Smooth muscle cell of the brain vasculature (primary cell): Measurements from ENCODE around the gene LRP11.
"Not testable (repeated sequence)": the region's sequence is repeated elsewhere in the genome, so short reads cannot be mapped to it uniquely, and the experiment has no call there.

Experiments
- DNase-seq: peaks from one replicate; pipeline ENCODE4 v3.0.0-alpha.2; 2012; ENCODE audit warnings: low read depth, low spot score

LRP11 gene, protein sequence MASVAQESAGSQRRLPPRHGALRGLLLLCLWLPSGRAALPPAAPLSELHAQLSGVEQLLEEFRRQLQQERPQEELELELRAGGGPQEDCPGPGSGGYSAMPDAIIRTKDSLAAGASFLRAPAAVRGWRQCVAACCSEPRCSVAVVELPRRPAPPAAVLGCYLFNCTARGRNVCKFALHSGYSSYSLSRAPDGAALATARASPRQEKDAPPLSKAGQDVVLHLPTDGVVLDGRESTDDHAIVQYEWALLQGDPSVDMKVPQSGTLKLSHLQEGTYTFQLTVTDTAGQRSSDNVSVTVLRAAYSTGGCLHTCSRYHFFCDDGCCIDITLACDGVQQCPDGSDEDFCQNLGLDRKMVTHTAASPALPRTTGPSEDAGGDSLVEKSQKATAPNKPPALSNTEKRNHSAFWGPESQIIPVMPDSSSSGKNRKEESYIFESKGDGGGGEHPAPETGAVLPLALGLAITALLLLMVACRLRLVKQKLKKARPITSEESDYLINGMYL

DNA sequence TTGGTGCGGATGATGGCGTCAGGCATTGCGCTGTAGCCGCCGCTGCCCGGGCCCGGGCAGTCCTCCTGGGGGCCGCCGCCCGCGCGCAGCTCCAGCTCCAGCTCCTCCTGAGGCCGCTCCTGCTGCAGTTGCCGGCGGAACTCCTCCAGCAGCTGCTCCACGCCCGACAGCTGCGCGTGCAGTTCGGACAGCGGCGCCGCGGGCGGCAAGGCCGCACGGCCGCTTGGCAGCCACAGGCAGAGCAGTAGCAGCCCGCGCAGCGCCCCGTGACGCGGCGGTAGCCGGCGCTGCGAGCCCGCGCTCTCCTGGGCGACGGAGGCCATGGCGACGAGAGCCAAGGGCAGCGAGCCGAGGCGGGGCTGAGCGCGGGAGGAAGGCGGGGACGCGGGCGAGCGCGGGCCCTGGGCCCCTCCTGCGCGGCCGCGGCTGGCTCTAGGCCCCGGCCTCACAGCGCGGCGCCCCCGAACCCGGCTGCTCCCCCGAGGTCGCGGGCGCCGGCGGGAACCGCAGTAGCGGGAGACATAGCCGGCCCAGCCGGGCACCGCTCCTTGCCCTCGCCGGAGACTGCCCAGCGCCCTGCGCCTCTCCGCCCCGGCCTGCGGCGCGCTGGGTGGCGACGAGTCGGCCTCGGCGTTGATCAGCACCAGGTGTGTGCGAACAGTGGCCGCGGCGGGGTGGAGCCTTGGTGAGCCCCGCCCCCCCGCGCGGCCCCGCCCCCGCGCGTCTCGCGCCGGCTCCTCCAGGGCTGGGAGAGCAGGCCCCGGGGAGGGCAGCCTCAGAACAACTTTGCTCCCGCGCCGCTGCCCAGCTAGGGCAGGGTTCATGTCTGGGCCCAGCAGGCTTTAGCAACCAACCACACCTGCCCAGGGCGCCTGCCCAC, at the start of gene LRP11:
Gene LRP11 (minus strand): TSS at position 662 of the 880 bp plus-strand sequence. CDS start 339 bp downstream, at position 323.
- DNase-seq: no peak

DNA sequence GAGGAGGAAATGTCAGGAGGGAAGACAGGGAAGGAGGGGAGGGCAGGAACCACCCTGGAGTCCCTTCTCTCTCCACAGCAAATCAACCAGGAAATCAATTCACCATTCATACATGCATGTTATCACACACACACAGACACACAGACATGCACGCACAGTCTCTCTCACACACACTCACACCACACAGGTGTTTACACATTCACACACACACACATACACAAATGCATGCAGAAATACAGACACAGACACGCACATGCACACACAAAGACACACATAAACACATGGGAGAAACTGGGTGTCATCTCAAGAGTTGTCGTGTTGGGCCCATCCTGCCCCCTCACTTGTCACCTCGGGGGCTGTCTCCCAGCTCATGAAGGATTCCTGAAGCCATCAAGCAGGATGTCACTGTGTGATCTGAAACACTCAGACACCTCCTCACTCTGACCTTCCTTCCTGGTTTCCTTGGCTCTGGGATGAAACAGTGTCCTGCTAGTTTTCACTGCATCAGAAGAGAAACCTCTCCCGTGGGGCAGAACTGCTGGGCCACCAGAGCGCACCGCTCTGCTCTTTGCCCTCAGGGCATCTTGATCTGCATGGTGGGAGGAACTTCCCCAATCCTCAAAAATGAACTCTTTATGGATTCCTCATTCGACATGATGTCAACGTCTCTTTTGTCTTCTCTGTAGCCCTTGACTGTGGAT, 49.5 kb upstream of the LRP11 start:
- DNase-seq: no peak

DNA sequence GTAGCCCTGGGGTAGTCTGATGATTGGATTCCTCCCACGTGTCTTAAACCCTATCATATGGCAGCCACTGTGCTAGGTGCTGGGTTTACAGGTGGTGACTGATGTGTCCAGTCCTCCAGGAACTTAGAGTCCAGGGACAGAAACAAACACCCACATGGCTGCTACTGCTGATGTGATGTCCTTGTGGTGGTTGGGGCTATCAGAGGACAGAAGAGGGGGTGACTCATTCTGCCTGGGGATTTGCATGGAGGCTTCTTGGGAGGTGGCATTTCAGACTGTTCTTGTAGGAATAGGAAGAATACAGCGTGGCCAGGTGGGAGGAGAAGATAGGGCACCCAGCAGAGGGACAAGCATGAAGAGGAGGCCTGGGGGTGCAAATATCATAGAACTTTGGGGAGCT, 48.9 kb upstream of the LRP11 start:
- DNase-seq: no peak

DNA sequence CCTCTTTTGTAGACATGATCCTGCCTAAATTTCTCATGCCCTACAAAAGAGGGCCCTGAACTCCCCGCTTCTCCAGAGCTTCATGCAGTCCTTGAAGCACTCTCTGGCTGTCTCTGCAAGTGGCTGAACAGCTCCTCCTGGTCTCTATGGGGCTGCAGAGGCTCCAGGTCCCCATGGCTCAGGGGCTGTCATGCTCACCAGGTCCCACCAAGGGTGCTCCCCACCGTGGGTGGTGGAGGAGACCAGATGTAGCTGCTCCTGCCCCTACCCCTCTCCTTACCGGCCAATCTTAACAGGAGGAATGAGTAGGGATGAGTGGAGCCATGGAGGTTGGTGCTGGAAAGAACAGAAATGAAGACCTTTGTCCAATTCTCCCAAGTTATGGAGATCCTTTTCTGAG, 48.5 kb upstream of the LRP11 start:
- DNase-seq: not testable (repeated sequence)

DNA sequence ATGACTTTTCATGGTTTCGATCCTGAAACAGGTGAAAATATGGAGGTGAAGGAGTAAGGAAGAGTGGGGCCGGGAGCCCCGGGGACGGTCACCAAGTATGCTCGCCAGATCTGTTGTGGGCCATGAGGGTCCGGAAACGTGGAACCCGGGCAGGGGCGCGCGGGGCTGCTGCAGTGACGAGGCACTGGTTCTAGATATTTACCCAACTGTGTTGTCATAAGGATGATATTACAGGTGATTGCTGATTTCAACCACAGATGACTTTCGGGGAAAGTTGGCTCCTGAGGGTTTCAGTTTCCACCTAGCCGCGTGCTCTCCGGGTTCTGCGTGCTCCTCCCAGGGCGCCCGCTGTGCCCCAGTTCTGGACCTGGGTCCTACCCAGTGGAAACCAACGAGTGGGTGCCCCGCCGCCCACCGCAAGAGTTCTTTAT, 46.6 kb upstream of the LRP11 start:
- DNase-seq: no peak

DNA sequence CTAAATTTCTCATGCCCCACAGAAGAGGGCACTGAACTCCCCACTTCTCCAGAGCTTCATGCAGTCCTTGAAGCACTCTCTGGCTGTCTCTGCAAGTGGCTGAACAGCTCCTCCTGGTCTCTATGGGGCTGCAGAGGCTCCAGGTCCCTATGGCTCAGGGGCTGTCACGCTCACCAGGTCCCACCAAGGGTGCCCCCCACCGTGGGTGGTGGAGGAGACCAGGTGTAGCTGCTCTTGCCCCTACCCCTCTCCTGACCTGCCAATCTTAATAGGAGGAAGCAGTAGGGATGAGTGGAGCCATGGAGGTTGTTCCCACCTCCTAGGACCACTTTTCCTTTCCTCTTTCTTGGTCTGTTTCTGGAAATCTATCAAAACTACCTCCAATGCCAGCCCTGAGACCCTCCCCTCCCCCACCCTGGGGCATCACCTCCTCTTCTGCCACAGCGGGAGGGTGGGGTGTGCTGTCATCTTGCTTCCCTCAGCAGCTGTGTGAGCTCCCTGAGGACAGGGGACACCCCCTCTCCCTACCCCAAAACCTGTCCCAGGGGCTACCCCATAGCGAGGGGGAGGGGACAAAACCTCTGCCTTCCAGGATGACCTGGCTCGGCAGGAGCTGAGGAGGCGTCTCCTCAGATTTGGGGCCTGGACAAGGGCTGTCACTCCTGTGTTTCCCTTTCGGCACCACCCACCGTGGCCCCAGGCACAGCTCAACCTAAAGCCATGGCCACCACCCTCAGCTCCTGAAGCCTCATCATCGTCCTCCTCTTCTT, 45.7 kb upstream of the LRP11 start:
- no peak for DNase-seq

DNA sequence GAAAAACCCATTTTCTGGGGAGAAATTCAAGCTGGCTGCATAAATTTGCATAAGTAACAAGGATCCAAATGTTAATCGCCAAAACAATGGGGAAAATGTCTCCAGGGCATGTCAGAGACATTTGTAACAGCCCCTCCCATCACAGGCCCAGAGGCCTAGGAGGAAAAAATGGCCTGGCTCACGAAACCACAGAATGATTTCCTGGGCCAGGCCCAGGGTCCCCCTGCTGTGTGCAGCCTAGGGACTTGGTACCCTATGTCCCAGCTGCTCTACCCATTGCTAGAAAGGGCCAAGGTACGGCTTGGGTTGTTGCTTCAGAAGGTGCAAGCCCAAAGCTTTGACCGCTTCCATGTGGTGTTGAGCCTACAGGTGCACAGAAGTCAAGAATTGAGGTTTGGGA, 44.3 kb upstream of the LRP11 start:
- not testable (repeated sequence) for DNase-seq

DNA sequence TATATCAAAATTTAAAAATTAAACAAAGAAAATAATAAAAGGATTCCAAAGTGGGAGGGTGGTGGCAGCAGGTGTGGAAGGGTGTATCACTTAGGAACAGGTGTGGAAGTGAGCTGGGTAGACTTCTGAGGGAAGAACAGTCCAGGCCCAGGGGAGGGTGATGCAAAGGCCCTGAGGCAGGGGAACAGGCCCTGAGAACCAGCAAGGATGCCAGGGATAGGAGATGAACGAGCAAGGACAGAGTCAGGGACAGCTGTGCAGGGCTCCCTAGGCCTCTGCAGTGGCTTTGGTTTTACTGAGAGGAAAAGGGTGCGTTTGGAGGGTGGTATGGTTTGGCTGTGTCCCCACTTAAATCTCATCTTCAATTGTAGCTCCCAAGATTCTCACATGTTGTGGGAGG, 43.2 kb upstream of the LRP11 start:
- DNase-seq: no peak

DNA sequence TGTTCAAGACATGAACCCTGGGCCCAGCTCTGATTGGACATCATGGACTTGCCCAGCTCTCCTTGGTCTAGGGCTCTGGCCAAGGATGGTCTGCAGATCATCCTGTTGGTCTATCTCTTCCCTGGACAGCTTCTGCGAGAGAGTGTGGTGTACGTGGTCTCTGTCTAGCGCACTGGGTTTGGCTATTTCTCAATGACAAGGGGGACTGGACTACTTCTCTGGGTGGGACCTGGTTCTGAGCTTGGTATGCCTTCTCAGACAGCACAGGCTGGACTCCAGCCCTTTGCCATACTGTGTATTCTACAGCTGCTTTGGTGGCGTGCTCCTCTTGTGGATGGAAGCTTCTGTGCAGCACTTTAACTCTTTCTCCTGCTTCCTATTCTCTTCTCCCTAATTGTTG, 42.2 kb upstream of the LRP11 start:
- DNase-seq: no peak

DNA sequence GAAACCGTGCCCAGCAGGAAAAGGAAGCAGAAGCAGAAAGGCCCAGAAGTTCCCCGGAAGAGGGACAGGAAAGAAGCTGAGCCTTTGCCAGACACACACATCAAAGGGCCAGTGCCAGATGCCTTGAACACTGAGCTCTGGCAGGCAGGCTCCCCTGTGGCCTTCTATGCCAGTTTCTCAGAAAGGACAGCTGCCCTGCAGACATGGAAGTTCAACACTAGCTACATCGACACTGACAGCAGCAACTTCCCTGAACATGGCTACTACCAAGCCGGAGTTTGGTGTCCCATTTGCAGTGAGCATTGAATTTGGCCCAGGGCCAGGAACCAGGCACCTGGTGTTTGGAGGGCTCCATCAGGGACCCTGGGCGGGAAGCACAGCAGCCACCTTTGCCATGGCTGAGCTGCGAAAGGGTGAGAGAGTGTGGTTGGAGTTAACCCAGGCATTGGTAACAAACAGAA, 41.8 kb upstream of the LRP11 start:
- DNase-seq: no peak

DNA sequence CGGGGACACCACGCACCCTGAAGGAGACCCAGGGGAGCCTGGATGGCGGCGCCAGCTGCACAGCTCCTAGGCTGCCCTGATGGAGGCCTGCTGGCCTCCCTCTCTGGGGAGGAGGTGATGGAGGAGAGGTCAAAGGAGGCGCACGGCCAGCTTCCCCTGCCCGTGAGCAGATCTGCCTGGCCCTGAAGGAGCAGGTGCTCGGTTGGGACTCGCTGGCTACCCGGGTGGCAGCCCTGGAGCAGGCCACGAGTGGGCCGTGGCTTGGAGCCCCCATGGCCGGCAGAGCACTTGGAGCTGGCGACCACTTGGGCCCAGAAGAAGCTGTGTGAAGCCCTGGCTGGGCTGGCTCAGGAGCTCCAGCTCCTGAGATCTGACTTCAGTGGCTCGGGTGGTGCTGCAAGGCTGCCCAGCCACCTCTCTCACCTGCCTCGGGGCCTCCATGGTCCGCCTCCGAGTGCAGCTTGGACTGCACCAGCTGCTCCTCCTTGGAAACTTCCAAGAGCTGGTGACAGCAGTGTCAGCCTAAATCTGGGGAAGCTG, 41.3 kb upstream of the LRP11 start:
- no peak for DNase-seq

DNA sequence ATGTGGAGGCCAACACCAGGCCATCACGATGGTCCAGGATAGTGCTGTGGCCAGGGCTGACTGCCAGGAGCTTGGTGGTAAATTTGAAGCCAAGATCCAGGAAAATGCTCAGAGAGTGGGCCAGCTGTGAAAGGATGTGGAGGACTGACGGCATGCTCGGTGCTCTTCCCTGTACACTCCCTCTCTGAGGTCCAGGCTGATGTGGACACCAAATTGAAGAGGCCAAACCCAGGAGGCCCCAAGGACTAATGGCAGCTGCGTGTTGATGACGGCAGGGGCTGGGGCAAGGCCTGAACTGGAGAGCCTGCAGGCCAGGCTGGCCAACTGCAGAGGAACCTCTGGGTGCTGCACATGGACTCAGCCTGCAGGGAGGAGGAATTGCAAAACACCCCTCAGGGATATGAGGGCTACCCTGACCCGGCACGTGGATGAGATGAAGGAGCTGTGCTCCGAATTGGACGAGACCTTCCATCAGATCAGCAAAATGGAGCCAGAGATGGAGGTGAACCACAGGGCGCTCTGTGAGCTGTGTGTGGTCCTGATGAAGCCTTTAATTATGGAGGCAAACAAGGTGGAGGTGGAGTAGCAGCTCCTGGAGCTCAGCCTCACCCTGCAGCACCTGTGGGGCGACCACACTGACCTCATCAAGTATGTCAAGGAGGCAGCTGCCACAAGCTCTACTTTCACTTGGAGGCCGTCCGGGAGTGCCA, 40.7 kb upstream of the LRP11 start:
- DNase-seq: no peak

DNA sequence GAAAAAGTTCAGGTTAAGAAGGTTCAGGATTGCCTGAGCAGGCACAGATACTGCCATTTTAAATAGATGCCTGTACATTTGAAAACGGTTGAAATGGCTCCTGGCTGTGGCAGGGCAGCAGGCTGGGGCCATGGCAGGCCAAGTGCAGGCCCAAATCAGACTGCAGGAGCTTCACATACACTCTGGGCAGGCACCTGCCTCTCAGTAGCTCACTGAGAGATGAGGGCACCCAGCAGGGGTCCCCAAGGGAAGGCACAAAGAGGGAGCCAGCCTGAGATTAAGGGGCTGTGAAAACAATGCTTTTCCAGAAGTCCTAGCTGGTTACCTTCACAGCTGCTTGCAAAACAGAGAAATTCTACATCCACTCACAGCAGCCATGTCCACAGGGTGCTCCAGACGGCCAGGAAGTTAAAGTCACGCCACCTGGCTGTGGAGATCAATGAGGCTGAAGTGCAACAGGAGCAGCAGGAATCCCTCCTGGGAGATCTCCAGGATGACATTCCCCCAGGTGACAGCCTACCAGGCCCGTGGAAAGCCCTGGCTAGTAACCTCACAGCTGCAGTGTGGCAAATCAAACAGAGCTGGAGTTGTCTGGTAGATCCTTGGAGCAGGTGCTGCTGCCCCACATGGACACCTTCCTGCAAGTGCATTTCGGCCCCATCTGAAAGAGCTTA, 39.9 kb upstream of the LRP11 start:
- DNase-seq: no peak

DNA sequence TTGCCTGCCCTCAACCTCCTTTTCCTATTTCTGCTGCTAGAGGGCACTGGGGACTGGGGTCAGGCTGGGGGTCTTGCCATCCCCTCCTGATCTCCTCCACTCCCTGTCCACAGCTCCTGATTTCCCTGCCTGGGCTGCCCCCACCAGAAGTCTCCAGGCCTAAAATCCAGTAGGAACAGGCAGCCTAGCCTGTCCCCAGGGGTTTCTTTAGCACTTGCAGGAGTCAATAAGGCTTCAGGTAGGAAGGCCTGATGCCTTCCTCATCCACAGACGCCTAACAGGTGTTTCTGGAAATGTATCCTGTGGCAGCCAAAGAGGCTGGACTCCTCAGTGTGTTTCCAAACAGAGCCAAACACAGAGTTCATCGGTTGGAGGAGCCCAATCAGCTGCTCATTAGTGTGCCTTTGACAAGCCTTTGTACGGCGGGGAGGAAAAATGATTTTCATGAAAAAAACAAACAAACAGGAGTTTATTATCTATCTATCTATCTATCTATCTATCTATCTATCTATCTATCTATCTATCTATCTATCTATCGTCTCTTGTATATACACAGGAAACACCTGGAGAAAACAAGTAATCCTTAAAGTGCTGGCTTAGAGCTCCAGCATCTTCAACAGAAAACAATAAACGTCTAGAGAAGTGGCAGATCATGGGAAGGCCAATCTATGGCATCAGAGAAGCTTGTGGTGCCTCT, 37.4 kb upstream of the LRP11 start:
- no peak for DNase-seq

DNA sequence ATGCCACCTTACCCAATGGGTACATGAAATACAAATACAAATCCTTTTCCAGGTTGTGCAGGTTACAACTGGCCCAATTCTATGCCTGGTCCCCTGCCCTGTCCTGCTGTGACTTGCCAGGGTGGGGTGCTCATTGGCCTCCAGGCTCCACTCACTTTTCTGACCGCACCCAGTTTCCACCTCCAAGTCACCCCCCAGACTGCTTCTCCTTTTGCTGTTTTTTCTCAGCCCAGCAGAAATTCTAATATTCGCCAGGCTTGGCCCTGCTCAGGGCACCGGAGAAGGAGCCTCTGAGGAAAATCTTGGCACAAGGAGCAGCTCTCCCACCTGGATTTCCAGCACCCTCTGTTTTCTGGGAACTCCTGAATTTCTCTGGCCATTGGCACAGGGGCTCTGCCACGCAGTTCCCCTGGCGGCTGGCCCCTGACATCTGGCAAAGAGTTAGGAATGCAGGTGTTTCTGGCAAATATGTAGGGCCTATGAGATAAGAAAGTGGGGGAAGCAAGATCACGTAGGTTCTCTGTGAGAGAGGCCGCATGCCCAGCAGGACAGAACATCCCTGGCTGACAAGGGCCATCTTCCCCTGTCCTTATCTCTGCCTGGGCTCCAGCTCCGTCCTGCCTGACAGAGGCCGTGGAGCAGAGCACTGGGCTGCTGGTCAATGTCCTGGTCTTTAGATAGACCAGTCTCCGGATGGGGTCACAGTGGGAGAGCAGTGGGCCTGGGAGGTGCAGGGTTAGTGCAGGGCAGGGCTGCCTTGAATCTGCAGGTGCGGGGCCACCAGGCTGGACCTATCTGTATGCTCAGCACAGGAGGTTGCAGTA, 36.7 kb upstream of the LRP11 start:
- no peak for DNase-seq

DNA sequence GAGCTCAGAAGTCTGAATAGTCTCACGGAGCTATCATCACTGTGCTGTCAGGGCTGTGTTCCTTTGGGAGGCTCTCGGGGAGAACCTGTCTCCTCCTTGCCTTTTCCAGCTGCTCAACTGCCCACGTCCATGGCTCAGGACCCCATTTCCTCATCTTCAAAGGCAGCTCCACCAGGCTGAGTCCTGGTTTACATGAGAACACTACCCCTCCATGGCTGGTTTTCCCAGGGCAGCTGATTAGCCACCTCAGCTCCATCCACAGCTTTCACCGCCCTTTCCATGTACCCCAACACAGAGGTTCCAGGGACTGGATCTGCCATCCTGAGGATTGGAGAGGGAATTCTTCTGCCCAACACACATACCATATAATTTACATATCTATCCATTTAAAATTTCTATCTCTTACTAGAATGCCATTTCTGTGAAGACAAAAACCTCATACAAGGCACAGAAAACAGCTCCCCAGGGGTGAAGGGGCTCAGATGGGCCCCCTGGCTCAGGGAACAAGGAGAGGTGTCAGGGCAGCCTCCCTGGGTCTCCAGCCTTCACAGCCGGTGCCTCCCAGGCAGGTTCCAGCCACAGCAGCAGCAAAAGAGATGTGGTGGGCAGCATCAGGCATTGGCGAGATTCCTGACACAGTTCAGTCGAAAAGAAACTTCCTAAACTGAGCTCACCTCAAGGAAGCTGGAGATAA, 35.9 kb upstream of the LRP11 start:
- DNase-seq: no peak

DNA sequence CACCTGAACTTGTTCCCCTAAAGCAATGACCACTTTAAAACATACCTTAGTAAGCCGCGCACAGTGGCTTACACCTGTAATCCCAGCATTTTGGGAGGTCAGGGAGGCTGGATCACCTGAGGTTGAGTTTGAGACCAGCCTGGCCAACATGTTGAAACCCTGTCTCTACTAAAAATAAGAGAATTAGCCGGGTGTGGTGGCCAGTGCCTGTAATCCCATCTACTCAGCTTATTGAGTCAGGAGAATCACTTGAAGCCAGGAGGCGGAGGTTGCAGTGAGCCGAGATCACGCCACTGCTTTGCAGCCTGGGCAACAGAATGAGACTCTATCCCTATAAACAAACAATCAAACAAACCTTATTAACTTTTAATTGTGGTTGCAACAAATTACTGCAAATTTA, 35.3 kb upstream of the LRP11 start:
- no peak for DNase-seq
